Lung (tissue), 12 donors: Measurements from ENCODE around the gene HECW1. TPM values are rescaled to one million over a fixed set of nuclear protein-coding genes. Genes with fewer than 3 reads are reported as not detected.

Source experiments
- ATAC-seq: fragments of 200-7000 bp; cut with Tn5 transposase; one replicate; pipeline ENCODE4 v1.9.1; 2020; ENCODE audit warnings: moderate number of reproducible peaks; ENCODE audit not compliant: insufficient read depth, low FRiP score
- DNase-seq, 3 donors: peaks; one replicate each; pipeline ENCODE4 v3.0.0-alpha.2; 2013 to 2017
- H3K27ac ChIP-seq, 2 donors: one replicate each; pipeline ENCODE4 v1.5.1; 2013; ENCODE audit warnings: mild to moderate bottlenecking in 2 of 2, moderate library complexity in 2 of 2, control low read depth in 1 of 2, inconsistent platforms in 1 of 2, low read depth in 1 of 2, low read length in 1 of 2
- H3K27me3 ChIP-seq, 3 donors: one replicate each; pipeline ENCODE4 v1.5.1; 2013; ENCODE audit warnings: low read length in 2 of 3; ENCODE audit not compliant: control insufficient read depth in 3 of 3, insufficient read depth in 3 of 3
- H3K36me3 ChIP-seq, 4 donors: one replicate each; pipeline ENCODE4 v1.5.1; 2013; ENCODE audit warnings: low read length in 4 of 4, mild to moderate bottlenecking in 1 of 4, moderate library complexity in 1 of 4; ENCODE audit not compliant: control insufficient read depth in 4 of 4, insufficient read depth in 4 of 4
- H3K4me1 ChIP-seq, 5 donors: one replicate each; pipeline ENCODE4 v1.5.1; 2013; ENCODE audit warnings: low read length in 5 of 5, mild to moderate bottlenecking in 2 of 5, moderate library complexity in 1 of 5; ENCODE audit not compliant: control insufficient read depth in 5 of 5, insufficient read depth in 5 of 5
- H3K4me3 ChIP-seq: one replicate; pipeline ENCODE4 v1.5.1; 2013; ENCODE audit warnings: mild to moderate bottlenecking, control low read depth, moderate library complexity
- H3K9ac ChIP-seq, 2 donors: one replicate each; pipeline ENCODE4 v1.5.1; 2013; ENCODE audit warnings: low read length in 2 of 2, control low read depth in 1 of 2; ENCODE audit not compliant: insufficient read depth in 1 of 2
- H3K9me3 ChIP-seq, 4 donors: one replicate each; pipeline ENCODE4 v1.5.1; 2013; ENCODE audit warnings: low read length in 3 of 4, mild to moderate bottlenecking in 1 of 4, moderate library complexity in 1 of 4; ENCODE audit not compliant: control insufficient read depth in 4 of 4, insufficient read depth in 3 of 4
- WGBS, 2 donors: extraction: QIAGEN DNeasy Blood & Tissue Kit; methylation state at CpG; one replicate each; pipeline ENCODE4 v1.1.7; 2013; 5-methylcytosine and 5-hydroxymethylcytosine counted together
- polyA plus RNA-seq, 2 donors: library from polyadenylated mRNA; stranded (reverse); fragments of 200-250 nt; gene quantifications; one replicate each; pipeline ENCODE4 v1.2.1, GENCODE V29; 2013
- total RNA-seq, 2 donors: library from RNA; depleted of rRNA in 1 of 2; stranded (reverse); fragments of >200 nt in 1 of 2; gene quantifications; one replicate each; pipeline ENCODE4 v1.2.1, GENCODE V29; 2014 to 2021
- TF ChIP-seq, protein P1 (sequence below): IDR thresholded peaks from 2 replicates; pipeline ENCODE4 v1.5.1; 2012; ENCODE audit warnings: mild to moderate bottlenecking; ENCODE audit errors: control extremely low read depth, extremely low read depth
- donor health status: control.
- donor health status: control.
- donor health status: Bipolar disorder and iron deficiency.
- donor health status: healthy.
- donor health status: DM: yes; HTN: yes; CAD: no.

Gene HECW1
- total and polyA plus RNA-seq, 4 donors, result 0.05 to 0.21 (median 0.13) TPM

DNA sequence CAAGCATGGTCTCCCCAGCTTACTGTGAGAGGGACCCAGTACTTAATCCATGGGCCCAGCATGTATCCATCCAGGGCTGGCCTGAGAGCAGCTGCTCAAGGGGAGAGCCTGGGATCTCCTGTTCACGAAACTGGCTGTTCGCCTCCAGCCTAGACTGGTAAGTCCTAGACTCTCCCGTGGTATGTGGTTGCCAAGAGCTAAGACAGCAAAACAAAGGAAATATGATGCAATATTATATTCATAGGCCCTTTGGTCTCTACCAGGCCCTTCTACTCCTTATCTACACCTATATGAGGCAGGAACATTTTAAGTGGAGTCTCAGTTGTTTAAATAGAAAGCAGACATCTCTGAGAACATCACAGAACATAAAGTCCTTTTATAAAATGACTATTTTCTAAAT lies 441.6 kb downstream of the HECW1 start:
- Histone ChIP-seq H3K4me1 (peaks cover 0 to 3% (median 0%) of the 10 kb centered on the region in 5 donors), H3K9me3 (no peaks in the 10 kb centered on the region), H3K27me3 (no peaks in the 10 kb centered on the region), H3K36me3 (no peaks in the 10 kb centered on the region), H3K9ac (no peak overlapping the region), H3K4me3 (no peak overlapping the region), H3K27ac (peak overlapping the region in 1 of 2 donors; percentile 42)
- peak; percentile 81 for ATAC-seq
- TF ChIP-seq, protein P1, sequence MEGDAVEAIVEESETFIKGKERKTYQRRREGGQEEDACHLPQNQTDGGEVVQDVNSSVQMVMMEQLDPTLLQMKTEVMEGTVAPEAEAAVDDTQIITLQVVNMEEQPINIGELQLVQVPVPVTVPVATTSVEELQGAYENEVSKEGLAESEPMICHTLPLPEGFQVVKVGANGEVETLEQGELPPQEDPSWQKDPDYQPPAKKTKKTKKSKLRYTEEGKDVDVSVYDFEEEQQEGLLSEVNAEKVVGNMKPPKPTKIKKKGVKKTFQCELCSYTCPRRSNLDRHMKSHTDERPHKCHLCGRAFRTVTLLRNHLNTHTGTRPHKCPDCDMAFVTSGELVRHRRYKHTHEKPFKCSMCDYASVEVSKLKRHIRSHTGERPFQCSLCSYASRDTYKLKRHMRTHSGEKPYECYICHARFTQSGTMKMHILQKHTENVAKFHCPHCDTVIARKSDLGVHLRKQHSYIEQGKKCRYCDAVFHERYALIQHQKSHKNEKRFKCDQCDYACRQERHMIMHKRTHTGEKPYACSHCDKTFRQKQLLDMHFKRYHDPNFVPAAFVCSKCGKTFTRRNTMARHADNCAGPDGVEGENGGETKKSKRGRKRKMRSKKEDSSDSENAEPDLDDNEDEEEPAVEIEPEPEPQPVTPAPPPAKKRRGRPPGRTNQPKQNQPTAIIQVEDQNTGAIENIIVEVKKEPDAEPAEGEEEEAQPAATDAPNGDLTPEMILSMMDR, result no peak
- 25 to 38% methylated on average over 3 of the region's 3 CpGs for WGBS, 2 donors
- DNase-seq, result peak; percentile 18 to 62 (median 44)

DNA sequence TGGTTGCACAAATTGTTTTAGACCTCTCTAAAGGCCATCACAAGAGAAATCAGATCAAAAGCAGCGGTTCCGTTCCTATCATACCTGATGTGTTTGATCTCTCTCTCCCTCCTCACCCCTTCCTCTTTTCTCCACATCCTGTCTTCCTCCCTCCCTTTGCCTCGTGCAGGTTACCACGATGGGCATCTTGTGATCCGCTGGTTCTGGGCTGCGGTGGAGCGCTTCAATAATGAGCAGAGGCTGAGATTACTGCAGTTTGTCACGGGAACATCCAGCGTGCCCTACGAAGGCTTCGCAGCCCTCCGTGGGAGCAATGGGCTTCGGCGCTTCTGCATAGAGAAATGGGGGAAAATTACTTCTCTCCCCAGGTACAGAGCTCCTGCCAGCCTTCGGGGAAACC lies 442.0 kb downstream of the HECW1 start:
- TF ChIP-seq, protein P1, result no peak
- 84 to 88% methylated on average over 15 of the region's 15 CpGs for WGBS, 2 donors
- no peak for DNase-seq
- Histone ChIP-seq H3K27me3 (no peaks in the 10 kb centered on the region), H3K4me1 (peaks cover 0 to 3% (median 0%) of the 10 kb centered on the region in 5 donors), H3K9me3 (no peaks in the 10 kb centered on the region), H3K4me3 (no peak overlapping the region), H3K9ac (no peak overlapping the region), H3K27ac (peak overlapping the region in 1 of 2 donors; percentile 42), H3K36me3 (no peaks in the 10 kb centered on the region)
- ATAC-seq, result no peak

DNA sequence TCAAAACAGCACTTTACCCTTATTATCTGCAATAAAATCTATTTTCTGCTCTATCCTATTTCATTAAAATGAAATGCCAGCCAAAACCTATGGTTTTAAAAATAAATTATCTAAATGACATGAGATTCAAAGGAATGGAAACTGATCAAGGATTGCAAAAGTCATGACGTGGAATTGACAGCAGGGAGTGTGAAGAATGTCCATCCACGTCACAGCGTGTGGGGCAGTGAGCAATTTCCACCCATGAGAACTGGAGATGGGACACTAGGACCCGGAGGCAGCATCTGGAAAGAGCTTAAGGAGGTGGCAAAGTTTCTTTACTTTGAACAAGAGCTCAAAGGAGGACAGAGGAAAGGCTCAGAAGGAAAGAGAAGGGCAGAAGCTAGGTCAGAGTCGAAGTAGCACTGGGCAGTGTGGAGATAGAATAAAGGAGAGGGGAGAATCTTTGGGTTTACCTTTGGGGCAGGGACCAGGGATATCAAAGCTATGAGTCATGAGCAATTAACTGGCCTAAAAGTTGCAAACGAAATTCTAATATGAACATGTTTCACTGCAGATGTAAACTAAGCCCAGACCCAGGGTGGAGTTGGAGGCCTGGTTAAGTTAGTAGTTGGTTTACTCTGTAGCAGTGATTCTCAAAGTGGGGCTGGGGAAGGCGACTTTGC lies 445.5 kb downstream of the HECW1 start:
- no peak overlapping the region for H3K4me3 ChIP-seq
- no peak overlapping the region for H3K27ac ChIP-seq
- TF ChIP-seq, protein P1, result no peak
- no peak for ATAC-seq
- H3K4me1 ChIP-seq, result peaks cover 0 to 3% (median 0%) of the 10 kb centered on the region in 5 donors
- H3K27me3 ChIP-seq, result no peaks in the 10 kb centered on the region
- DNase-seq, result no peak
- WGBS, 2 donors, result 87 to 97% methylated on average over 7 of the region's 7 CpGs
- no peaks in the 10 kb centered on the region for H3K9me3 ChIP-seq
- H3K36me3 ChIP-seq, result no peaks in the 10 kb centered on the region
- H3K9ac ChIP-seq, result no peak overlapping the region
